GM19023 (cell line): ENCODE data around the gene SUN3.
"Not testable (repeated sequence)": the region's sequence is repeated elsewhere in the genome, so short reads cannot be mapped to it uniquely, and the experiment has no call there.

Source experiments
- ATAC-seq: cut with Tn5 transposase; IDR thresholded peaks from one replicate; pipeline ENCODE4 v1.9.1; 2021; ENCODE audit warnings: mild to moderate bottlenecking, moderate library complexity; ENCODE audit not compliant: unreplicated experiment

Gene SUN3

GRCh38 chr7:48033922-48034321 is 5.0 kb upstream of the SUN3 start:
- no peak for ATAC-seq

- ATAC-seq, result no peak
Measured at GRCh38 chr7:48031111-48031510, 2.2 kb upstream of the SUN3 start.

- no peak for ATAC-seq
Measured at GRCh38 chr7:48025624-48026023, 3.3 kb downstream of the SUN3 start.

GRCh38 chr7:48017674-48018073 is 11.2 kb downstream of the SUN3 start:
- no peak for ATAC-seq

GRCh38 chr7:48016641-48017040 is 12.3 kb downstream of the SUN3 start:
- no peak for ATAC-seq

- ATAC-seq, result no peak
Measured at GRCh38 chr7:48011951-48012350, 17.0 kb downstream of the SUN3 start.

GRCh38 chr7:48011323-48011722 is 17.6 kb downstream of the SUN3 start:
- no peak for ATAC-seq

- no peak for ATAC-seq
Measured at GRCh38 chr7:48009954-48010353, 19.0 kb downstream of the SUN3 start.

- ATAC-seq, result no peak
Measured at GRCh38 chr7:48009257-48009656, 19.6 kb downstream of the SUN3 start.

GRCh38 chr7:48006866-48007265 is 22.0 kb downstream of the SUN3 start:
- no peak for ATAC-seq

GRCh38 chr7:48004638-48005037 is 24.3 kb downstream of the SUN3 start:
- no peak for ATAC-seq

GRCh38 chr7:48004032-48004431 is 24.9 kb downstream of the SUN3 start:
- no peak for ATAC-seq

GRCh38 chr7:48000164-48000563 is 28.7 kb downstream of the SUN3 start:
- not testable (repeated sequence) for ATAC-seq

GRCh38 chr7:47999413-47999812 is 29.5 kb downstream of the SUN3 start:
- no peak for ATAC-seq

GRCh38 chr7:47992446-47992845 is 36.5 kb downstream of the SUN3 start:
- no peak for ATAC-seq

GRCh38 chr7:47991741-47992311 is 37.1 kb downstream of the SUN3 start:
- ATAC-seq, result peak; percentile 100

- no peak for ATAC-seq
Measured at GRCh38 chr7:47991270-47991669, 37.6 kb downstream of the SUN3 start.

- ATAC-seq, result no peak
Measured at GRCh38 chr7:47990592-47990991, 38.3 kb downstream of the SUN3 start.

GRCh38 chr7:47989607-47990400 is 39.1 kb downstream of the SUN3 start:
- ATAC-seq, result not testable (repeated sequence)

GRCh38 chr7:47988496-47989386 is 40.2 kb downstream of the SUN3 start:
- no peak for ATAC-seq

GRCh38 chr7:47982610-47983009 is 46.3 kb downstream of the SUN3 start:
- no peak for ATAC-seq

- ATAC-seq, result not testable (repeated sequence)
Measured at GRCh38 chr7:47980648-47981047, 48.3 kb downstream of the SUN3 start.
